HG02973 (cell line): ENCODE data around the gene FGF8.

Source experiments
- ATAC-seq: cut with Tn5 transposase; IDR thresholded peaks from one replicate; pipeline ENCODE4 v1.9.1; 2021; ENCODE audit warnings: moderate library complexity; ENCODE audit not compliant: unreplicated experiment

FGF8 gene

DNA sequence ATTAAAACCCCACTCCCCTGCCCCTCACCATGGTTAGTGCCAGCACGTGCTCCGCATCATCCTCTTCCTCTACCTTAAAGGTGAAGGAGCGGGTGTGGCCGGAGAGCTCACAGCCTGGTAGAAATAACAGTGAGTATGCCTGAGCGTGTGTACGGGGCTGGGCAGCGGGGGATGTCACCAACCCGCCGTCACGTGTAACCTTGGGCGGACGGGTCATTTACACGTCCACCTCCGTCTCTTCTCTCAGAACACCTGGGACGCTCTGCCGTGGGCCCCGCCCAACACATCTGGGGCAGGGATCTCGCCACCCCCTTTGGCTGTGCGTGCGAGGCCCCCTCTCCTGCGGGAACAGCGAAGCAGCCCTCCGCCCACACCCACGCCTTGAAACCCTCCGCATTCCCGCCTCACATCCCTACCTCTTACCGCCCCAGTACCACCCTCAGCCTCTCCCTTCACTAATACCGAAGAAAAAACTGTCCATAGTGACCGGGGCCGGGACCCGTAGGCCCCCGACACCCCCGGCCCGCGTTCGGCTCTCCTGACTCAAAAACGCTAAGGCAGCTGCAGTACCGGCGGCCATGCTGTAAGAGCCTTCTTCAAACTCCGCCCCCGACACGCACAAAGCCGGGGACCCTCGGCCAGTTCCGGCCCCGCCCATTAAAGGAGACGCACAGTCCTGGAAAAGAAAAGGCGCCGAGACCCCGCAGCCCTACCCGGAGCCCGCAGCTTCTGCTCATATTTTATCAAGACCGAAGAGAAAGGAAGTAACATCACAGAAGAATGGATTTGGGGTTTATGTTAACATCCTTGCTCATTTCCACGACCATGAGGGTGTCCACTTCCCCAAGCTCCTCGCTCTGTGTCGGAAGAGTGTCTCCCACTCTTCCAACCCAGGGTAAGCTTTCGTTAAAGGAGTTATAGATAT is 7.2 kb upstream of the FGF8 start, which contains the start of gene NPM3:
Gene NPM3 (minus strand): TSS at position 636 of the 925 bp plus-strand sequence. CDS start 56 bp downstream, at position 580.
- ATAC-seq: peak; percentile 54

DNA sequence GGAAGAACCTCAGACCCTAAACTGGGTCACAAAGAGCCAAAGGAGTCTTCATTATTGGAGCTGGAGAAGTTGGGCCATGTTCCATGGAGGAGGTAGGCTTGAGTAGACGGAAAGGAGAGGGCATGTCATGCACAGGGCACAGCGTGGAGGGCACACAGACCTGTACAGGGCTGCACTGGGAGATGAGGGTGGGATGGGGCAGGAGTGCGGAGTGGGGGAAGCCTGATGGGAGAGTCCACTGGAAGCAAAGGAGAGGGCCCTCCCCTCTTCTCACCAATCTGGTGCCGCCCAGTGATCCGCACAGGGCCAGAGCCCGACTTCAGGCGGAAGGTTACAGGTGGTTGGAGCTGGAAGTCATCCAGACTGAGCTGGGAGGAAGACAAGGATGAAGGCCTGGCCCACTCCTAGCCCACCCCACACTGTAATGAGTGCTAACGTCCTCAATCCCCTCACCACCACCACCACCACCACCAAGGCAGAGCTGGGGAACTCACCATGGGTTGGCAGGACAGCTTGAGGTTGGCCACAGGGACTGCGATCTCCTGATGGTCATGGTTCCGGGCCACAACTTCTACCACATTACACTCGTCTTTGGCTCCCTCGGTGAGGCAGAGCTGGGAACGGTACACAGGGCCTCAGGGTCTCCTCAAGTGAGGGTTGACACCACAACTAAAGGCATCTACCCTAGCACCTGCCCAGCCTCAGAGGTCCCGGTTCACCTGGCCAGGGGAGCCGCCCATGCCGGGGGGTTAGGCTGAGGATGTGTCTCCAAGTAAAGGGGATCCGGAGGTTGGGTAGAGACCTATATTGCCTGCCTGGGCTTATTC is 6.3 kb upstream of the FGF8 start:
- ATAC-seq: no peak

DNA sequence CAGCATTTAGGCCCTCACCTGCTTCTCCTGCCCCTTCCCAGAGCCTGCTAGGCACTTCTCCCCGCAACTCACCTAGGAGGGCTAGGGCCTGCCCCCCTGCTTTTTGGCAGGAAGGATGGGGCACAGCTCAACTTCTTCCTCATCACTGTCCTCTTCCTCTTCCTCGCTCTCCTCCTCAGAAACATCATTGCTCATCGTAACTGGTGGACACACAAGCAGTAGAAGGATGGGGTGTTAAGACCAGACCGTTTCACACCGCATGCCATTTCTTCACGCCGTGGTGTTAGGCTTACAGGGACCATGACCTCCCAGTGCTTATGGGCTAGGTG is 5.7 kb upstream of the FGF8 start:
- ATAC-seq: no peak

DNA sequence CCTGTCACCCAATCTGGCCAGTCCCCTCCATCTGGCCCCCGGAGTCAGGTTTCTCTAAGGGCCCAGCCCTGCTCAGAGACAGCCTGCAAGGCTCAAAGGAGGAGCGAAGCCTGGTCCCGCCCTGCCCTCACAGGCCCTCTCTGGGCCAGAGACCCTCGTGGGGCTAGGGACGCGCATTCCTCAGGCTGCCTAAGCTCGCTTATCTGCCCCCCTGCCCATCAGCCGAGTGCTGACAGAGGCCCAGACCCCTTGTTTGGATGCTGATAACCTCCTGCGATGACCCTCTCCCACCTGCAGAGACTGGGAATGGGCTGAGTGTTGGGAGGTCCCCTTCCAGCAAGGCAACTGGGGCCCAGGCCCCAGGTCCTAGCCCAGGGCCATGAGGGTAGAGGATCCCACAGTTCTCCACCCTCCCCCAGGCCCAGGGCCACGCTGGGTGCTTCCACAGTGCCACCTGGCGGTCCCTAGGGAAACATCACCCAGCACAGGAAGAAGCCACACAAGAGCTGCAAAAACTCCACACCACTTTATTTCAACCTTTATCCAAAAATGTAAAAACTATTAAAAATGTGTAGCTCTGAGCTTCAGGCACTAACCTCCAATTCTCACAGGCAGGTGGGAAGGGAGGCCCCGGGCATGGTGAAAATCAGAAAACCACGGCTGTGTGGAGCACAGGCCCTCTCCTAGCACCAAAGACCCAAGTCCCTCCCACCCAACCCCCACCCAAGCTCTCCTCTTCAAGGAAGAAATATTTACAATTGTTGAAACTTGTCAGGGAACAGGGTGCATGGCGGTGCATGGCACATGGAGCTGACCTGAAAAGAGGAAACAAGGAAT is 5.1 kb upstream of the FGF8 start:
- no peak for ATAC-seq

DNA sequence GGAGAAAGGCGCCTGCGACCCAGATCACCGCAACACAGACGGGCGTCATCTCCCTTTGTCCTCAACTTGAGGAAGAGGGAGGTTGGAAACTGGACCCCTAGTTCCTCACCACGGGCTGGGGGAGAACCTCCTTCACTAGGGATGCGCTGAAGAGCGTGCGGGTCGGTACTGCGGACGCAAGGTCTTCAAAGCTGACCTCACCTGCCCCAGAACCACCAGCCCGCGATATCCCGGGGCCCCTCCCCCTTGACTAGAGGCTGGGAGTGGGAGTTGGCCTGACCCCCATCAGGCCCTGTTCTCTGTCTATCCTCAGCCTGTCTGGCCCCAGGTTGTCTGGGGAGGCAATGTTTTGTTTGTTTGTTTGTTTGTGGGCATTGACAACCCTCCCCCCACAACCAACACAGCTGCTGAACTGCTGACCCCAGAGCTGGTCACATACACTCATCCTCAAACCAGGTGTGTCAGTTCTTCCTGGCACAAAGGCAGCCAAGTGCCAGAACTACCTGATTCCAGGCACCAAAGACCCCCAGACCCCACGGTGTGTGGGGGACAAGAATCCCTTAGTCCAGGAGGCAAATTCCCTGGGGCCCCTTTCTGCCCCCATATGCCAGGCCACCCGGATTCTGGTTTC is 4.4 kb upstream of the FGF8 start:
- no peak for ATAC-seq

DNA sequence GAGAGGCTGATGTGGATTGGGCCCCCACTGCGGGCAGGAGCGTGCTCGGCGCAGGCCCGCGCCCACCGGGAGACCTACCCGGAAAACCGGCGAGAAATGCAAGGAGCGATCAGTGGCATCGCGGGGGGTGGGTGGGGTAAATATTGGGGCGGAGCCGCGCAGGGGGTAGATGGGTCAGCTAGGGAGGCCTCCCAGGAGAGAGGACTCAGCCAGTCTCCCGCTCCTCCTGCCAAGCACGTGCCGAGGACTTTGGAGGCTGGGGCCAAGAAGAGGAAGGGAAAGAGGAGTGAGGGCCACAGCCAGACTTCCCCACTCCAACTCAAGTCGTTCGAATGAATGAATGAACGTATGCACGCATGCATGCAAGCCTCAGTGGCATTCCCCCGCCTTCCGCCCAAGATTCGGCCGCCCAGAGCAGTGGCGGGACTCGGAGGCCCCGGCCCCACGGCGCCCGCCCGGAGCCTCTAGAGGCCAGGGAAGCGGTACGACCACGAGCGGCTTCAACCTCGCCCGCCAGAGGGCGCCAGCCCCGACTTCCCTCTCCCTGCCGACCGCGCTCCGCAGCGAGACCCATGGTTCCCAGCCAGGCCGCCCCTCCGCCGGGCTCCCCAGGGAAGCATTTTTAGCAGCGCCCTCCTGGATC is 3.8 kb upstream of the FGF8 start:
- ATAC-seq: no peak

DNA sequence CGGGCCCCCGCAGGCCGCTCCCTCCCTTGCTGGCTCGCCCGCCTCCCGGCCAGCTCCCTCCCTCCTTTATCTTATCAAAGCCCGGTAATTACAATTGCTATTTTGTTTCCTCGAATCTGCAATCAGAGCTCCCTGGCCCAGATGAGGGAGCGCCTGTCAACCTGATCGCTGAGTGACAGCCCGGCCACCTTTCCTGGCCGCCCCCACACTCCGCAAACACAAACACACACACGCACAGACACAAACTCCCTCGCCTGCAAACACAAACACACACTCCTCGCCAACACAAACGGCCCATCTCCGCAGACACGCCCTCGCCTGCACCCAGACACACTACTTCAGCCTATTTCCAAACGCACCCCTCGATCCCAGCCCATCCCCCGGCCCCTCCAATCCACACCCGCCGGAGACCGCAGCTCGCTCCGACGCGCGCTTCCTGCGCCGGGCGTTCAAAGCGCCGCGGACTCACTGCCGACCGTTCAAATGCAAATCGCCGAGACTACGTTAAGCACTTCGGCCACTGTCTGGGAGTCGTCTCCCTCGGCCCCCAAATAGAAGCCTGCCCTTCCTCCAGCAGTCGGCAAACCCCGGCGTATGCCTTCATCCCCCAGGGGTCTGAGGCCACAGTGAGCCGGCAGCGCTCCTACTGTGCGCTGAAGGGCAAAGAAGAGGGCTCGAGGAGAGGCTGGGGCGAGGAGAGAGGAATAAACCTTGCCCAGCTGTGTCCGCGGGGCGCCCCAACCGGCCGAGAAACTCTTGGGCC is 3.0 kb upstream of the FGF8 start:
- ATAC-seq: no peak

DNA sequence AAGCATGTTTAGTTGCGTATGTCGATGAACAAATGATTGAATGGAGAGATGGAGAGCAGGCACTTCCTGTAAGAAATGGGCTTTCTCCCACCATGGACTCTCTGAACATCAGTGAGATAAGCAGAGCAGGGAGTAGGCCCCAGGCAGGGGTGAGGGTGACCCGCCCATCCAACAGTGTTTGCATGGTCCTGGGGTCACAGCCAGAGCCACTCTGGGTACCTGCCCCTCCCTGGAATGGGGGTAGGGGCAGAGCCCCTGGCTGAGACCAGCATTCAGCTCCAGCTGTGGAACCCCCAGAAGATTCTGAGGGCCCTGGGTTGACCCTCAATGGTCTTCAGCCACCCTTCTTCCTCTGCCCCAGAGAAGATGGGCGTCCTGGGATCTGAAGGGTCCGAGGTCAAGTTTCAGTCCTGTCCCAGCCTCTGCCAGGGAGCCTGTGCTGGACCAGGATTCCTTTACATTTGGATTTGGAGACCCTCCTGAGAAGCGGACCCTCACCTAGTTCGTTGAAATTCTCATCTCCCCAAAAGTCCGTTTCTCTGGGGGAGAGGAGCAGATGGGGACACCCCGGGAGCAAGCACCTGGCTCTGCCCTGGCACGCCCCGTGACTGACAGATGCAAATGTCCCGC is 2.4 kb upstream of the FGF8 start:
- no peak for ATAC-seq

DNA sequence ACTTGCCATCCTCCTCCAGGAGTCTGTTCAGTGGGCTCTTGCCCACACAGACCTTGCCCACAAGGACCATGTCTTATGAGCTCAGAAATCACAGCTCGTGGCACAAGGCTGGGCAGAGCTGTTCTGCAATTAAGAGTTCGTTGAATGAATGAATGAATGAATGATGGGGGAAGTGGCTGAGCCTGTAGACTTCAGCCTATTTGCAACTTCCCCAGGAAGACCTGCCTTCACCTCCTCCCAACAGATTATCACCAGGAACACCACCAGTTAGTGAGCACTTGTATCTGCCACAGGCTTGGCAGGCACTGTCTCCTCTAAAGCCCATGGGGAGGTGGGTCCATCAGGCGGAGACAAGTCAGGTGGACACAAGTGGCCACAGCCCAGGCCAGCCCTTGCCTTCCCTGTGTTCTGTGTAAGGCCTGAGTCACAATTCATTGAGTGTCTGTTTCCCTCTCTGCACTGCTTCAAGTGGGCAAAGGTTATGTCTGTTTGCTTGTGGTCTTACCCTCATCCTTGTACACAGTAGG is 1.8 kb upstream of the FGF8 start:
- no peak for ATAC-seq

DNA sequence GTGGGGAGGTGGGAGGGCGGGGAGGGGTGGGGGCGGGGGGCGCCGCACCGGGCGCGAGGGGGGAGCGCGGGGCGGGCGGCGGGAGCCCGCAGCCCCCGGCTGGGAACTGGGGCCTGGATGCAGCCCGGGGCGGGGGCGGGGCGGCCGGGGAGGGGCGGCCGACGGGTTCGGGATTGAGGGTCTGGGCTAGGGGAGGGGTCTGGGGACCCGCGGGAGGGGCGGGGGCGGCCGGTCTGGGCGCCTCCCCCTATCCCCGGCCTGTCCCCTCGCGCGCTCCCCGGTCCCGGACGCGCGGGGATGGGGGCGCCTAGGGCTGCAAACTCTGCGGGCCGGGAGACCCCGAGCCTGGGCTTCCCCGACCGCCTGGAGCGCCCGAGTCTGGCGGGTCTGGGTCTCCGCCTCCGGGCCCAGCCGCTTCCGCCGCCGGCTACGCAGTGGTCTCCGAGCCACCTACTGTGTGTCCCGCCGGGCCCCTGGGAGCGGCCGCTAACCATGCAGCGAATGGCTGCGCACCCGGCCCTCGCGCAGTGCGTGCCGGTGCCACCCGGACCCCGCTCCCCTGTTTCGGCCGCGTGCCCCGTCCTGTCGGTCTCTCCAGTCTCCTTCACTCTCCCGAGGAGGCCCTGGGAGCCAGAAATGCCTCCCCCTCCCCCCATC is 375 bp upstream of the FGF8 start:
- no peak for ATAC-seq

DNA sequence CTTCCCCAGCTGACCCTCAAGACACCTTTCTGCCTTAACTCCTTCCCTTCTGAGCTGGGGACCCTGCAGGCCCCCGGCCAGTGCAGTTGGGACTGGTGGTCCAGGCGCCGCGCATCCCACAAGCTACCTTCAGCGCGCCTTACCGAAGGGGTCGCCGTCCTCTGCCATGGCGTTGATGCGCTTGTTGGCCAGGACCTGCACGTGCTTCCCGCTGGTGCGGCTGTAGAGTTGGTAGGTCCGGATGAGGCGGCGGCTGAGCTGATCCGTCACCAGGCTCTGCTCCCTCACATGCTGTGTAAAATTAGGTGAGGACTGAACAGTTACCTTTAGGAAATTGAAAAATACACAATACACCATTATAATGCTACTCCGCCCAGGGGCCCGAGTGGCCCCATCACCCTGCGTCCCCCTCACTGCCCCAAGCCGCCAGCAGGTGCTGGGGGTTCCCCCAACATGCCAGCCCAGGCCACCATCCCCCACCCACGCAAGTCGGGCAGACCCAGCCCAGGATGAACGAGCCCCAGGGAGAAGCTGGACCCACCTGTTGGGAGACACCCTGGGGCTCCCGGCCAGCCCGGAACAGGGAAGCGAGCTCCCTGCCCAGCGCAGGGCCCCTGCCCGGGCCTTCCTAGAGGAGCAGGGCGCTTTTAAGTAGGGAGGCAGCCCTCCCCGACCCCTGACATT is 1.2 kb downstream of the FGF8 start:
- no peak for ATAC-seq

DNA sequence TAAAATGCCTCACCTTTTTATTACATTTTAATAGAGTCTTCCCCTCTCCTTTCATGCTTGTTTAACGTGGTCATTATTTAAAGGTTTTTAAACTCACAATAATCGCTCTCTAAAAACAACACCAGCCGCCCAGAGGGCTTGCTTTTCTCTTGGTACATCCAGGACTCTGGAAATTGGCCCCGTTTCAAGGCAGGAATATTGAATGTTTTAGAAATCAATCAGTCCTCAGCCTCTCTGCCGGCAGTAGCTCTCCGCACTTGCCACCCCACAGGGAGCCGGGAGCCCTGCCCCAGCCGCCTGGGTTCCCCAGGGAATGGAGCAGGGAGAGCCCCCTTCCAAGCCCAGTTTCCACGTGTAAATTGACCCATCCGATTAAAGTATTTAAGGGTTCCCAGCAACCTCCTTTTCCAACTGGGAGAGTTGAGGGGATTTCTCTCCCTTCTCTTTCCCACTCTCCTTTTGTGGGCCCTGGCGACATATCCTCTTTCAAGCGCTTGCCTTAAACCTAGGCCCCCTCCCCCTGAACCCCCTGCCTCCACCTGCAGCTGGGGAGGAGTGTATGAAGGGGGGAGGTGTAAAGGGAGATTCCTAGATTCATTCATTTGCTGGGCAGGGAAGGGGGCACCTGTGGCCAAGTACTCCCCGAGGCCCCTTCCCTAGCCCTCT is 1.9 kb downstream of the FGF8 start:
- ATAC-seq: no peak

DNA sequence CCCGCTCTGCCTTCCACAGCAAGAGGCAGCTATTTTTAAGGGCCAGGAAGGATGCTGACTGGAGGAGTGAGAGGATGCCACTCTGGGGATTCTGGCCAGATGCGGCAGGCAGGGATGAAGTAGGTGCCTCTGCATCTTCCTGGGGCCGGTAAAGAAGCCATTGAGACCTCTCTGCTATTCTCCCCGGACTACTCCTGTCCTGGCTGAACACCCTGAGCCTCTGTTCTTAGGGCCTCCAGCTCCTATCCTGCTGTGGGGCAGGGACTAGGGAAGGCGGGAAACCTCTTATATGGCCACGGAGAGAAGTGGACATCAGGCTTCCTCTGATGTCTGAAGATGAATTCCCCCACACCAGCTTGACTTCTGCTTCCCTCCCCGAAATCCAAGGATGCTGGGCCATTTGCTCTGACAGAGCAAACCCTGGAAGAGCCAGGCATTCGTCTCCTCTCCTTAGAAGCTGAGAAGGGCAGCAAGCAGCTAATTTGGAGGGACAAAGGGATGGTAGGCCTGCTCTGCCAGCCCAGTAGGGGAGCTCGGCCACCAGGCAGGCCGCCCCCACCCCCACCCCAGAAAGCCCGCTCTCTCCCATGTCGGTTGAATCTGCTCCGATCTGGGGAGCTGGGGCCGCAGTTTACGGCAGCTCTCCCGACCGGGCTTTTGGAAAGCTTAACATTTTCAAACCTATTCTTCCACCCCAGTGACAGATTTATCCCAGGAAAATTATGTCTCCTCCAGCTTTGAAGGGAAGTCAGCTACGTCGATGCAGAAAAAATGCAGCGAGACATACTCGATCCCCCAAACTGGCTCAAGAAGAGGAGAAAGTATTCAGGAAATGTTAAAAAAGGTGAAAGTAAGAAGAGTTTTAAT is 2.8 kb downstream of the FGF8 start:
- ATAC-seq: no peak

DNA sequence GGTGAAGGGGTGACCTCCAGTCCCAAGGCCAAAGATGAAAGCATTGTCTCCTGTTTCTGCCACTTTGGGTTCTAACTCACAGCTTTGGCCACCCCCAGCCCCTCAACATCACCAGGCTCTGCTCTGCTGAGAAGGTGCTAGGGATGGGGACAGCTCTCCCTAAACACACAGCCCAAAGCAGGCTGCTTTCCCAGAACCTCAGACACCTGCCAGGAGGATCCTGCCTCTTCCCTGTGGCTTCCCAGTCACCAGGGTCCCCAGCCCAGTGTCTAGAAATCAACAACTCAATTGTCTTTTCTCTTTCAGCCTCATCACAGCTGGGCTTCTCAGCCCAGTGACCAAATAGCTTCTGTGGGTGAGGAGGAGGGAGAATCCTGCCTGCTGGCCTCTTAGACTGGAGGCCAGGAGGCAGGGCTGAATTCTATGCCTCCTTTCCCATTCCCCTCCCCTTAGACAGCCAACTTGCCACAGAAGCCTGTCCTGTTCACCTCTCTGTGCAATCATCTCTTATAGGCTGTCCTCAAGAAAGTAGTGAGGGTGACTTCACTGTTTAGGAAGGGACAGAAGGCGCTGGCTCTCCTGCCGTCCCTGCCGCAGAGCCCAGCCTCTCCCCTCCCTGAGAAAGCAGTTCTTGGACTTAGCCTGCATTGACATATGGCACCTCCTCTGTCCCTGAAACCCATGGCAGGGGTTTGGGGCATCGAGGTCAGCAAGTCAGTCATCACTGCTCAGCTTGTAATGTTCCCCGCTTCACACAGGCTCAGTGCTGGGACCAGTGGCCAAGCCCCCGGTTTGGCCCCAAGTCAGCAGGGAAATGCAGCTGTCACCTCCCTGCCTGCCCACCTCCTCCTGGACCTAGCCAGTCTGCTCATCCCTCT is 3.7 kb downstream of the FGF8 start:
- ATAC-seq: no peak

DNA sequence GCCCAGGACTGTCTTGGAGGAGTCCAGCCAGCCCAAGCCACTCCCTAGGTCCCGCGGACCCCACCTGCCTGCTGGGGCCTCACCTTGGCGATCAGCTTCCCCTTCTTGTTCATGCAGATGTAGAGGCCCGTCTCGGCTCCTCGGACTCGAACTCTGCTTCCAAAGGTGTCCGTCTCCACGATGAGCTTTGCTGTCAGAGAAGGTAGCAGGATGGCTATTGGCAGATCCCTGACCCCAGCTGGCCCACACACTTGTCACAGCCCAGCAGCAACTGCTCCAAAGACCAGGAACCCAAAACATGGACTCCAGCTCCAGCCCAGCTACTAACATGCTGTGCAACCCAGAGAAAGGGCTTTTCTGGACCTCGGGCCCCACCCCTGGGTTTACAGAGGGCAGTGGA is 4.5 kb downstream of the FGF8 start:
- no peak for ATAC-seq
